ENCODE data around the gene SHFL. TPM values are rescaled to one million over a fixed set of nuclear protein-coding genes. Genes with fewer than 3 reads are reported as not detected.
A peak's percentile ranks its signal among the peaks of the same experiment; 100 is the strongest.

SHFL gene
- total RNA-seq, 1 experiment from 2014 or later, result 17.2 TPM

GRCh38 chr19:10070730-10071446 lies 15.2 kb upstream of the SHFL start:
- CTCF ChIA-PET, result no interaction called here
- POLR2A ChIA-PET (ENCODE audit: unreplicated experiment), result no interaction called here
- H3K9ac ChIP-seq (ENCODE audit: low read length), result no peak overlapping the region
- H3F3A ChIP-seq (ENCODE audit: low read length, unreplicated experiment), result no peaks in the 10 kb centered on the region
- H3K4me2 ChIP-seq (ENCODE audit: low read length), result no peak overlapping the region
- no peaks in the 10 kb centered on the region for H3K79me2 ChIP-seq (ENCODE audit: low read length)
- no peak overlapping the region for H3K4me3 ChIP-seq (ENCODE audit: low read length)
- intact Hi-C loops (cut with micrococcal nuclease), result no loop called here
- no peak overlapping the region for H3K27ac ChIP-seq (ENCODE audit: low read length)
- TF ChIP-seq CTCF (conservative IDR thresholded peaks at IDR 0.05; ENCODE audit: low read depth, low read length), result no peak
- no peak for TF ChIP-seq EZH2 (IDR thresholded peaks at IDR 0.05; ENCODE audit: low read length, unreplicated experiment)
- TF ChIP-seq EZH2phosphoT487 (IDR thresholded peaks at IDR 0.05; ENCODE audit: borderline replicate concordance, low read length), result no peak
- H3K4me1 ChIP-seq (ENCODE audit: insufficient read depth, low read length), result no peaks in the 10 kb centered on the region
- peaks cover 12% of the 10 kb centered on the region; the same call in 1 of the 2 replicates for H3K27me3 ChIP-seq (ENCODE audit: low read length)
- H3K9me2 ChIP-seq (replicated peaks; ENCODE audit: low read length), result no peaks in the 10 kb centered on the region
- H2AFZ ChIP-seq (ENCODE audit: low read length), result no peak overlapping the region
- DNase-seq (no peak), ATAC-seq (no peak)
- H4K20me1 ChIP-seq (ENCODE audit: low read length), result no peaks in the 10 kb centered on the region
- no peaks in the 10 kb centered on the region for H3K9me3 ChIP-seq (ENCODE audit: low read length)
- no TSS peak for BruUV-seq (replicated peaks)
- H3K36me3 ChIP-seq (ENCODE audit: low read depth, low read length), result no peaks in the 10 kb centered on the region

- ATAC-seq (peak; percentile 53; the same call in 1 of the 2 replicates), DNase-seq (peak; percentile 50)
- Histone ChIP-seq H3K4me1 (ENCODE audit: insufficient read depth, low read length) (no peaks in the 10 kb centered on the region), H3K27me3 (ENCODE audit: low read length) (peaks cover 21% of the 10 kb centered on the region), H3K9ac (ENCODE audit: low read length) (no peak overlapping the region), H2AFZ (ENCODE audit: low read length) (no peak overlapping the region), H3K9me2 (replicated peaks; ENCODE audit: low read length) (no peaks in the 10 kb centered on the region), H3K79me2 (ENCODE audit: low read length) (no peaks in the 10 kb centered on the region), H3K4me2 (ENCODE audit: low read length) (no peak overlapping the region), H3K9me3 (ENCODE audit: low read length) (no peaks in the 10 kb centered on the region), H3K27ac (ENCODE audit: low read length) (no peak overlapping the region), H4K20me1 (ENCODE audit: low read length) (no peaks in the 10 kb centered on the region), H3K4me3 (ENCODE audit: low read length) (no peak overlapping the region), H3F3A (ENCODE audit: low read length, unreplicated experiment) (no peaks in the 10 kb centered on the region), H3K36me3 (ENCODE audit: low read depth, low read length) (no peaks in the 10 kb centered on the region)
- ChIA-PET CTCF (no interaction called here), POLR2A (ENCODE audit: unreplicated experiment) (no interaction called here)
- intact Hi-C loops (cut with micrococcal nuclease), result no loop called here
- BruUV-seq (replicated peaks), result no TSS peak
- TF ChIP-seq EZH2phosphoT487 (IDR thresholded peaks at IDR 0.05; ENCODE audit: borderline replicate concordance, low read length) (no peak), CTCF (conservative IDR thresholded peaks at IDR 0.05; ENCODE audit: low read depth, low read length) (peak; percentile 64)
Observed at GRCh38 chr19:10074153-10074552, 12.0 kb upstream of the SHFL start.

- DNase-seq, result no peak
- H3K36me3 ChIP-seq (ENCODE audit: low read depth, low read length), result no peaks in the 10 kb centered on the region
- ChIA-PET POLR2A (ENCODE audit: unreplicated experiment) (no interaction called here), CTCF (no interaction called here)
- intact Hi-C loops (cut with micrococcal nuclease), result no loop called here
- no peaks in the 10 kb centered on the region for H3K9me2 ChIP-seq (replicated peaks; ENCODE audit: low read length)
- H3K4me3 ChIP-seq (ENCODE audit: low read length), result no peak overlapping the region
- no peak overlapping the region for H3K4me2 ChIP-seq (ENCODE audit: low read length)
- H3K79me2 ChIP-seq (ENCODE audit: low read length), result no peaks in the 10 kb centered on the region
- H3K4me1 ChIP-seq (ENCODE audit: insufficient read depth, low read length), result no peaks in the 10 kb centered on the region
- no peak for ATAC-seq
- H3F3A ChIP-seq (ENCODE audit: low read length, unreplicated experiment), result no peaks in the 10 kb centered on the region
- H2AFZ ChIP-seq (ENCODE audit: low read length), result no peak overlapping the region
- peaks cover 21% of the 10 kb centered on the region for H3K27me3 ChIP-seq (ENCODE audit: low read length)
- H3K9me3 ChIP-seq (ENCODE audit: low read length), result no peaks in the 10 kb centered on the region
- no peak overlapping the region for H3K27ac ChIP-seq (ENCODE audit: low read length)
- no peak for TF ChIP-seq CTCF (conservative IDR thresholded peaks at IDR 0.05; ENCODE audit: low read depth, low read length)
- TF ChIP-seq EZH2phosphoT487 (IDR thresholded peaks at IDR 0.05; ENCODE audit: borderline replicate concordance, low read length), result no peak
- no peak for TF ChIP-seq EZH2 (IDR thresholded peaks at IDR 0.05; ENCODE audit: low read length, unreplicated experiment)
- no peak overlapping the region for H3K9ac ChIP-seq (ENCODE audit: low read length)
- H4K20me1 ChIP-seq (ENCODE audit: low read length), result no peaks in the 10 kb centered on the region
- BruUV-seq (replicated peaks), result no TSS peak
Observed at GRCh38 chr19:10076535-10076934, 9.6 kb upstream of the SHFL start.
